Activated CD4-positive, CD25-positive, alpha-beta regulatory T cell treated with anti-CD3 and anti-CD28 coated beads, Interleukin-2, amount 50 U/mL, for 24 hours (primary cell): ENCODE results near the gene NDRG3.
A peak's percentile ranks its signal among the peaks of the same experiment; 100 is the strongest.
"Not testable (repeated sequence)": the region's sequence is repeated elsewhere in the genome, so short reads cannot be mapped to it uniquely, and the experiment has no call there.

Source experiments
- ATAC-seq, 2 donors: fragments of 150-1000 bp; cut with Tn5 transposase; one replicate each; pipeline ENCODE4 v1.10.0; 2021; ENCODE audit warnings: mild to moderate bottlenecking in 1 of 2, moderate library complexity in 1 of 2

NDRG3 gene

DNA sequence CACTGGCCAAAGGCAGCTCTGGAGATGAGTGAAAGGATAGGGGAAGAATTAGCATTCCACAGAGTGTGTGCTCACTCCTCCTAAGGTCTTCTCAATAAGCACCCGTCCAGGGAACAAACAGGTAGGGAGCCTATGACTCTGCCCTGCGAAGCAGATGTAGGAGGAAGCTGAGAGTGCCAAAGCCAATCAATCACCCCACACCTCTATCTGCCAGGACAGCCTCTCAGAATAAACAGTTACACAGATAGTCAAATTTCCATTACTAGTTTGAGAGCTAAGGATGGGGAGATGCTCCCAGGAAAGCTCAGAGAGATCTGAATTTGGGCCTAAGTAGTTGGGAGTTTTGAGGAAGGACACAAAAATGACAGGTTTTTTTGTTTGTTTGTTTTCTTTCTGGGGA is 59.4 kb downstream of the NDRG3 start:
- ATAC-seq: no peak

DNA sequence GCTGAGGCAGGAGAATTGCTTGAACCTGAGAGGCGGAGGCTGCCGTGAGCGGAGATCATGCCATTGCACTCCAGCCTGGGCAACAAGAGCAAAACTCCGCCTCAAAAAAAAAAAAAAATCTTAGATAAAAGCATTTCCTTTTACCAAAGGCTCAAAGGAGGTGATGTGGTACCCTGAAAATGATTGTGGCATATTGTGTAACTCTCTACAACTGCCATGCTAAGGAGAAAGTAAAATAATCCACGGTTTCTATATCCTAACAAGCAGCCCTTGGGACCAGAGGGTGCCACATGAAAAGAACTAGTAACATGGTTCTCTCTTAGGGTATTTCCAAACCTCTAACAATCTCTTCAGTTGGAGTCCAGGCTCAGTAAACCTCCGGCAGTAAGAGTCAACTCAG is 61.1 kb downstream of the NDRG3 start:
- no peak for ATAC-seq

DNA sequence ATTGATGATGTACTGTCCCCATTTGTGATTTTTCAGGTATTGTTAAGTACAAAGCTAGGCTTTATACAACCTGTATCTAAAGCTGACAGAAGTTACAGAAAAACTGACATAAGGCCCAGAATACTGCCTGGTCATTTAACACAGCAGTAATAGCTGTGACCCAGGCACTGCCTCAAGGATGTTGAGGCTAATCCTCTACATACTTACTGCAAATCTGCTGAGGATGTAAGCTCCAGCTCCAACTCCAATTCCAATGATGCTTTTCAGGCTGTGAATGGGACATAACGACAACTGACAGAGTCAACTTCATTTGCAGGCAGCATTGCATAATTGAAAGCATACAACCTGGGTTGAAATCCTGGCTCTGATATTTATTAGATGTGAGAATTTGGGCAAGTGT is 63.6 kb downstream of the NDRG3 start:
- no peak for ATAC-seq

DNA sequence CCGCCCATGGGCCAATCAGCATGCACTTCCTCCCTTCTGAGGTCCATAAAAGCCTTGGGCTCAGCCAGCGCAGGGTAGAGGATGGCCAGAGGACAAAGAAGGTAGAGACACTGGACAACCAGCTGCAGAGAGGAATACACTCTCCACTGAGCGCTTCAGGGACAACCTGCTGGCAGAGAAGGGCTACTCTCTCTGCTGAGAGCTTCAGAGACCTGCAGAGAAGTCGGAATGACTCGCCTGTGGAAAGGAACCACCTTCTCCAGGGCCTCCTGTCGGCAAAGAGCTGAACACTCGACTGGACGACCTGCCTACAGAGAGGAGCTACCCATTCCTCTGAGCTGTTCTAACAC is 68.5 kb downstream of the NDRG3 start:
- ATAC-seq: no peak

DNA sequence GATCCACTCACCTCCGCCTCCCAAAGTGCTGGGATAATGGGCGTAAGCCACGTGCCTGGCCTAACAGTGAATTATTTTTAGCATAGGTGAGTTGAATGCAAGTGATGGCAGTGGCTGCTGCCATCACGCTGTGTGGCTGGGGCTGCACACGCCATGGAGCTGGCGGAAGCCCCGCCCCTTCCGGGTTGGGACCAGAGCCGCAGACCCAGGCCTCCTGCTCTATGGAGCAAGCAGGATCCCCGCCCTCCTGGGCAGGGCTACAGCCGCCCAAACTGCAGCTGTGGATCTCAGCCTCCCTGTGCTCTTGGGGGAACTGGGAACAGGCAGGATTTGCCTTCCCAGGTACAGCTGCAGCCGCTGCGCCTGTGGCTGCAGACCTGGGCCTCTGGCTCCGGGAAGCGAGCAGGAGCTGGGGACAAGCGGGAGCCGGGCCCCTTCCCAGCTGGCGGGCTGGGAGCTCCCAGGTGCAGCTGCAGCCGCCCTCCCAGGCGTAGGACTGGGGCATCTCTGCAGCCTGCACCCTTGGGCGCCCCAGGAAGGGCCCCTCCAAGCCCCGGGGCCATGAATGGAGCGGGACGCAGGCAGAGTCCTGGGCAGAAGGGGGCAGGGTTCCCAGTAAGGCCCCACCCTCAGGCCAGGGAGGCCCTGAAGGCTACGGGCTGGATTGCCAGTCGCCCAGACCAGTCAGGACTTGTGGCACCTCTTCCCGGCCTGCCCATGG is 69.0 kb downstream of the NDRG3 start:
- ATAC-seq: no peak

DNA sequence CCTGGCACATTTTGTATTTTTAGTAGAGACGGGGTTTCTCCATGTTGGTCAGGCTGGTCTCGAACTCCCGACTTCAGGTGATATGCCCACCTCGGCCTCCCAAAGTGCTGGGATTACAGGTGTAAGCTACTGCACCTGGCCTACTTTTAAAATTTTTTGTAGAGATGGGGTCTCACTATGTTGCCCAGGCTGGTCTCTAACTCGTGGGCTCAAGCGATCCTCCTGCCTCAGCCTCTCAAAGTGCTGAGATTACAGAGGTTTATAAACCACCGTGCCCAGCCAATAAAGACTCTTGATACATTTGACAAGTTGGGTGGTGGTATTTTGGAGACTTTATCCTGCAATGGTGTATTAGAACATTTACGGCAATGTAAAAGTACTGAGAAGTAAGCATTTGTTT is 70.3 kb downstream of the NDRG3 start:
- not testable (repeated sequence) for ATAC-seq

DNA sequence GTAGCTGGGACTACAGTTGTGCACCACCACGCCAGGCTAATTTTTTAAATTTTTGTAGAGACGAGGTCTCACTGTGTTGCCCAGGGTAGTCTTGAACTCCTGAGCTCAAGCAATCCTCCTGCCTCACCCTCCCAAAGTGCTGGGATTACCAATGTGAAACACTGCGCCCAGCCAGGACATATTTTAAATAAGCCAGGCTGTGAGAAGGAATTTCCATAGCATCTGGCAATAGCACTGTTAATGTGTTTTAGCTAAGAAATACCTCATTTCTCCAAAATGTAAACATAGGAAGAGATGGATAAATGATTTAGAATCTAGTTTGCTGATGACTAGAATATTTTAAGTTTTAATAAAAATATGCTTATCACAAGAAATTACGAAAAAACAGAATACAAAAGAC is 72.9 kb downstream of the NDRG3 start:
- ATAC-seq: no peak

DNA sequence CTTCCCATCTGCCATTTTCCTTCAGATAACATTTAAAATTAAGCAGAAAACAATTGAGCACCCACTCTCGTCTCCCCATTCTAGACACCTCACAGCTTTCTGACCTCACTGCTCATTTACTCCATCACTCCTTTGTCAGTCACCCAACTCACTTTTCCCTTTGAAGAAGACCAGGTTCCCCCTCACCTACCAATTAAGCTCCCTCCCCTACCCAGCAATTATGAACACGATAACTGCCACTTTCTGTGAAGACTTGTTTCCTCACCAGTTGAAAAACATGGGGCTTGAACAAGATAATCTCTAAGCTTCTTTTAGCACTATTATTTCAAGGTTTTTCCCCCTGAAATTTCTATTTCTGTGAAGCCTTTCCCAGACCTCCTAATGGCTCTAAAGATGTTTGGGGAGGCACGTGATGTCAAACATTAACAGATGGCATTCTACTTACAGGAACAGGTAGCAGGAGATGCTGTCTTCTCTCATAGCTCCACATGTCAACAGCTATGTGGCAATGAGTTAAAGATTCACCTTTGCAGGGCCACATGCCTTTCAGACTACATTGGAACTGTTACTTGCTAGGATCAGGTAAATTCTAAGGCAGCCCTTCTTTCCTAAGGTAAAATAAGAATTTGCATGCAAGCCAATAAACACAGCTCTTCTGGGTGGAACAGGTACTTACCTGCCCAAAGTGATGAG is 75.1 kb downstream of the NDRG3 start:
- no peak for ATAC-seq

DNA sequence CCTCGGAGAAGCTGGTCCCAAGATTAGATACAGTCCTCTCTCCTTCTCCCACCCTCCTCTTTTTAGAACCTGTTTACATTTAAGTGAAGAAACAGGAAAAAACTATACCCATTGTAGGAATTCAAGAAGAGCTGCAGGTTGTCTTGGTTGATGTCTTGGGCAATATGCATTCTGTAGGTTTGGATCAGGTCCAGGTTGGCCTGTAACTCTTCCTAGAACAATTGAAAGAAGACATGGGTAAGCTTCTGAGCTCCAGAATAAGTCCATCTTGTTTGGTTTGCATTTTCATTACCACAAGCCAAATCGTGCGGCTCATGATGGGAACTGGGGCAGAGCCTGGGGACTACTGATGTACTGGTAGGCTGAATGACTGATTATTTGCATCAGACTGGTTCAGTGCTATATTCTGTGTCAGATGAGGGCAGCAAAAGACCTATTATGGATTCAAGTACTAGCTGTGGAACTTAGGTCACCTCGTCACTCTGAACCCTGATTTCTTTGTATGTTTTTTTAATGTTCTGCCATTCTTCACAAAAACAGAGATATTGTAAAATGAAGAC is 79.6 kb downstream of the NDRG3 start:
- no peak for ATAC-seq

DNA sequence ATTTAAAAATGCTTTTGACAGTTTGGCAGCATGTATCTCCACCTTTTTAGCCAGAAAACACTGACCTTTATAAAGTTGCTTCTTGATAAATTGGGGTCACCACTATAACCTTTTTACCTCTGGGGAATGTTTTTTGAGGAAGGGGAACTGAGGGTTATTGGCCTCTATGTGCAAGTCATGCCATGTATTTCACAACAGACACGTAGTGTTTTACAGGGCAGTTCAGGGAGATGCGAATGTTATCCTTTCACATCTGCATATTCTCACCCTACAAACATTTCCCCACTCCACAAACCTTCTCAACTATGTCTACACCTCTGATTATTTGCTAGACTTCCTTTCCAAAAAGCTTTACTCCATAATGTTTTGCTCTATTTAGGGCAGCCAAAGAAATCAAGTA is 82.9 kb downstream of the NDRG3 start:
- no peak for ATAC-seq

DNA sequence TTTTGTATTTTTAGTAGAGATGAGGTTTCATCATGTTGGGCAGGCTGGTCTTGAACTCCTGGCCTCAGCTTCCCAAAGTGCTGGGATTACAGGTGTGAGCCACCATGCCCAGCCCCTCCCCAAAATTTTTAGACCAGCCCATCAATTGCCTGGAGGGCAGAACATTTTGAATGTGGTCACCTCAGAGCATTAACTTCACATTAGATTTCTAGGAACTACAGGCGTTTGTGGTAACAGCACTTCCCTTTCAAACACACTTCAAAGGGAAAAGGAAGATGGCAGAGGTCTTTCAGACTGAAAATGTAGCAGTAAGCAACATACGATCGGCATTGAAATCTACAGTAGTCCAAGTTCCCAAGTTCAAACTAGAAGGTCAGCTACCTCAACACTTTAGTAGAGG is 87.6 kb downstream of the NDRG3 start:
- peak in 1 of 2 donors; percentile 28 for ATAC-seq

DNA sequence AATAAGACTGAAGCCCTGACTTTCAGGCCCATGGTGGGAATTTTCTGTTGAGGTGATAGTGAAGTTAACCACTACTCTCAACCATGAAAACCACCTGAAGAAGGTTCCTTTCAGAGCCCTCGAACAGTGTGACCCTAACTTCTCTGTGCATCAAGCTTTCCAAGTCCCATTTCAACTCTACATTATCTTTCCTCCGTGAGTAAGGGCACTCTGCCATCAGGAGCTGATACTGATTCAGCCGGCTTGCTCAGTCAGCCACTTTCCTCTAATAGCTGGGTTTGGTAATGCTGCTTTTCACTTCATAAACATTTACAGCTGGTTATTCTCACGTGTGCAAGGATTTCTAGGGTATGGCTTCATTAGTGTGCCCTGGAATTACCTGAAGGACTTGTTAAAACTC is 89.2 kb downstream of the NDRG3 start:
- ATAC-seq: no peak

DNA sequence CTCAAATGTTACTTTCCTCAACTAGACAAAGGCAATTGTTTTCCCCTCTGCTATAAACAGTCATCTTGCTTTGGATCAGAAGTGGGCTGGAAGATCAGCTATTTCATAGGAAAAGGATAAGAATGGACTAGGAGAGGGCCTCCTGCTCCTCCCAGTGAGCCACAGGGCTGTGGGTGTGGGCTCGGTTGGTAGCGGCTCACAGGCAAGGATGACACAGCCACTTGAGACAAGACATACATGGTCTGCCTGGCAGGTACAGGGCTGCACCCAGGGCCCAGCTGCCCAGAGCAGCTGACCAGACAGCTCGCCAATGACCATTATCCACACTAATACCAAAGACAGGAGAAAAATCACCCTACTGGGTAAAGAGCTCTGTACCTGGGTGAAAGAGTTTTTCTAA is 90.9 kb downstream of the NDRG3 start:
- ATAC-seq: no peak

DNA sequence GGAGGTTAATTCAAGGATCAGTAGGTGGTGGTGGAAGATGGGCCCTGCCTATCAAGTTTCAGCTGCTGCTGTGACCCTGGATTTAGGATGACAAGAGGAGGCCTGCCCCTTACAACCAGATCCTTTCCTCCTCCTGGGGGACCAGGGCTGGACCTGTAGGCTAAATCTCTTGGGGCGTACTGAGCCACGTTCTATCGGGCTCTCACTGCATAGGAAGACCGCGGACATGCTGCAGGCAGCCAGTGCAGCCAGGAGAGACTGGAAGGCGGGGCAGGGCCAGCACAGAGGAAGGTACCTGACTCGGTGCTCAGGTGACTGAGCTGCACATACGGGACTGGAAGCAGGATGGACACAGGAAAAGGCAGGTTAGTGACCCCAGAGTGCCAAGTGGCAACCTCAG is 91.4 kb downstream of the NDRG3 start:
- no peak for ATAC-seq

DNA sequence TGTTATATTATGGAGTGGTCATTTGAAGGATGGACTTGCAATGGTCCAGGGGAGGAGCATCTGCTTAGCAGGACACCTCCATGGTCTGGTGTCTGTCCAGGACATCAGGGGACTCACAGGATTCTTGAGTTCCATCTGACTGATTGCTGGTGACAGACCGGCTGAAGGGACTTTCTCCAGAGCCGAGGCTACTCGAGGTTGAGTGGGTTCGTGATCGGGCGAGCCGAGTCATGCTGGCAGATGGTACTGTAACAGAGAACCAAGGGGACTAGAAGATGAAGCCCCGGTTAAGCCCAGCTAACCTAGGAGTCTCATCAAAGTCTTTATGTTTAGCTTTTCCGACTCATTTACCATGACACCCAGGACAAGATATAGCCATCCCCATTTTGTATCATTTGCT is 92.4 kb downstream of the NDRG3 start:
- ATAC-seq: no peak

DNA sequence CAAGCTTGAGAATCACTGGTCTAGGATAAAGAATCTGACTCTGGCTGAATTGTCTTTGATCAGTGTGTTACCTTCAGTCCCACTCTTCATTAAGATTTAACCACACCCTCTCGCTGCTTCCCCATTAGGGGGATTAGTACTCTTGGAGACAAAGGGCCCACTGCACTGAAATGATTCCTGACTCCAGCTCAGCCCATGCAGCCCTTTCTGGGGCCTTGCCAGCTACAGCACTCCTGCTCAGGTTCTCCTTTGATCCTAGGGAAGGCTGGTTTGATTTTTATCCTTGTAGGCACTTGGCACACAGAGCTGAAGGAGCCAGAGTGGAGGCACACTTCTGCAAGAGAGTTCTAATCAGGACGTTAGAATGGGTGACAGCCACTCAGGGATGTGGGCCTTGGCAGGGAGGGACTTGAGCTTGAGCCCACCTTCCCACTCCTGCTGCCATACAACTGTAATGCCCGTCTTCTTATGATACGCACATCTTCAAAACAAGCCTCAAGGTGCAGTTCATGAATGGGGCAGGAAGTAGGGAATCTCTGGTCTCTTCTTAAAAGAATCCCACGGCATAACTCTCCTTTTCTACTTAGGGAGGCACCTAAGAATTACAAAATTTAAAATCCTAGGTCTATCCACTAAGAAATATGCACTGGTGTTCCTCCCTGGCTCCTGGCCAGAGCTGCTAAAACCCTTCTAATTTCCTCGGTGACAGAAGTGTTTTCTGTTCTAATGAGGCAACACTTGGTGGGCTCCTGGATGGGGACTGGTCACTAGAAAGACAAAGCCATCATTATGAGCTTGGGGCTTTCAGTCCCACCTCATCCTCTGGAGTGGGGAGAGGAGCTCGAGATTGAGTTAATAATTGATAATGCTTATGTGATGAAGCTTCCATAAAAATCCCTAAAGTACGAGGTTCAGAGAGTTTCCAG is 98.4 kb downstream of the NDRG3 start:
- ATAC-seq: no peak

DNA sequence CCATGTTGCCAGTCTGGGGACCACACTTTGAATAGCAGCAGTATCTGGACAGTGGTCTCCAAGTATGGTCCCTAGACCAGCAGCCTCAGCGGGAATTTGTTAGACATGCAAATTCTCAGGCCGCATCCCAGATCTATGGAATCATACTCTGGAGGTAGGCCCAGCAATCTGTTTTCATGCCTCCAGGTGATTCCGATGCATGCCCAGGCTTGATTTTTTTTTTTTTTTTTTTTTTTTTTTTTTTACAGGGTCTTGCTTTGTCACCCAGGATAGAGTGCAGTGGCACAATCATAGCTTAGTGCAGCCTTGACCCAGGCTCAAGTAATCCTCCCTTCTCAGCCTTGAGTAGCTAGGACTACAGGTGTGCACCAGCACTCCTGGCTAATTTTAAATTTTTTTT is 99.2 kb downstream of the NDRG3 start:
- ATAC-seq: no peak

DNA sequence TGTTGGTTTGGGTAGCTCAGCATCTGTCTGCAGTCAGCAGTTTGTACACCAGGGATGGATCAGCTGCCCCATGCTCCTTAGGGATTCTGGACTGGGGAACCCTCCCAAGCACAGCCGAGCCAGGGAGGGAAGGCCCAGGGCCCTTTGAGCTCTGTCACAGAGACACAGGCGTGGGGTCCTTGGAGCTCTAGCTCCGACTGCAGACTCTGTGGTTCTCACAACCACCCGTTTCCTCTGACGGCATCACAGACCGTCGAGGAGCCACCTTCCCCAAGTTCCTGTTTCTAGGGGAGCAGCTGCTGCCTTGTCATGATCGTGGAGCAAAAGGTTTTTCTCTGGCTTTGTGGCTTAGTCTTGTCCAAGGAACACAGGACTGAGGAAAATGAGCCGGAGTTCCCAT is 99.9 kb downstream of the NDRG3 start, which contains the start of gene SLA2:
Gene SLA2 (minus strand): TSS at position 199 of the 400 bp plus-strand sequence. CDS start 4,861 bp downstream, outside the sequence.
- peak; percentile 59 to 66 for ATAC-seq

DNA sequence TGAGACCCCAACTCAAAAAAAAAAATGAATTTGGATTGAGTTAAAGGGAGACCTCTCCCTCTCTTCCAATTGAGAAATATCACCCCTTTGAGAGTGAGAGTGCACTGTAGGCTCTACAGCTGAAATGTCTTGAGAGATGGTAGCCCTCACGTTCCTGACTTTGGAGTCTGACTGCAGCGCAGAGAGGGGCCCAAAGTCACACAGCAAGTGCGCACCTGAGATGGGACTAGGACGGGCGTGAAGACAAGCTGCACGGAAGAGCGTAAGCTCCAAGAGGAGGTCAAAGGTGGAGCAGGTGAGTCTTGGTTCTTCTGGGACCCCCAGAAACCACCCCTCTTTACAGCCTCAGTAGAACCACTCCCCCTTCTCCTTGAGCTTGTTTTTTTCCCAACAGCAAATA is 100.5 kb downstream of the NDRG3 start:
- ATAC-seq: no peak

DNA sequence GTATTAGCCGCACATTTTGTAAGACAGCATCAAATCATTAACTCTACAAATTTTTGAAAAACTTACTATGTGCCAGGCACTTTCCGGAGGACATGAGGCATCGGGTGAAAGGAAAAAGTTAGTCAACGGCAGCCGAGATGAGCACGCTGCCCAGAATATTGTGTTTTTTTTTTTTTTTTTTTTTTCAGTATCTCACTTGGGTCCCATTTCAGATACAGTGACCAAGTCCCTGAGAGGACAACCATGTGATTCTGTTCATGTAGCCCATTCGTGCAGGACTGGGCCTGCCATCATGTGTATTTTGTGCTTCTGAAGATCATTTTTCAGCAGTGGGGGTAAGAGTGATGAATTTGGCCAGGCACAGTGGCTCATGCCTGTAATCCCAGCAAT is 101.2 kb downstream of the NDRG3 start:
- ATAC-seq: peak; percentile 55 to 62

DNA sequence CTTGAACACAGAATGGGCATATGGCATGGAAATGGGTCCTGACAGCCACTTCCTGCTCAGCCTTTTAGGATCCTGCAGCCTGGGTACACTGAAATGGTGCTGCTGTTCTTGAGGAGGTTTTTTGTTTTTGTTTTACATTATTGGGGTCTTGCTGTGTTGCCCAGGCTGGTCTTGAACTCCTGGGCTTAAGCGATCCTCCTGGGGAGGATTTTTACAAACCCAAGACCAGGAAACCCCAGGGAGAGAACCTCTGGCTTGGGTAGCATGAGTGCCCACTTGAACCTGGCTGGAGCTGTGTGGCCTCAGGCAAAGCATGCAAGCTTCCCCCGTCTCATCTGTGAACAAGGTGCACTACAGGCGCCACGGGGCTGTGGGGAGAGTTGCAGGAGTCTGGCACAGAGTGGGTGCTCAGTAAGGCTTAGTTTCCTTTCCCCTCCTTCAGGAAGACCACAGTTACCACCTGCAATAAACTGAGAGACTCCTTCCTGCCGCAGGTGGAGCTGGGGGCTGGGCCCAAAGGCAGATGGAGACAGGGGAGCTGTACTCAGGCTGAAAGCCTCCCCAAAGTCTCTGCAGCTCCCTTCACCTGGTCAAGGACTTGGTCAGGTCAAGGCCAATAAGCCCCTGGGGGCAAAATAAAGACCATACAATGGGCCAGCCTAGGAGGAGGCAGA is 101.7 kb downstream of the NDRG3 start:
- peak; percentile 75 for ATAC-seq

DNA sequence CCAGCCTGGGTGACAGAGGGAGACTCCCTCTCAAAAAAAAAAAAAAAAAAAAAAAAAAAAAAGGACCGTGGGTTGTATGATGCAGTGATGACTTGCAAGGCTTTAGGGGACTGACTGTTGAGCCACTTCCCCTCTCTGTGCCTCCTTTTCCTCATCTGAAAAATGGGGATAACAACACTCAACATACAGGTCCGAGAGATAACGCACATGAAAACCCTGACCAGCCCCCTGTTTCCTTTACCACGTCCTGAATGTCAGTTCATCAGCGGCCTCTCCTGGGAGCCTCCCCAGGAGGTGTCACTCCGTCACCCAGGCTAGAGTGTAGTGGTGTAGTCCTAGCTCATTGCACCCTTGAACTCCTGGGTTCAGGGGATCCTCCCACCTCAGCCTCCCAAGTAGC is 103.8 kb downstream of the NDRG3 start:
- no peak for ATAC-seq

DNA sequence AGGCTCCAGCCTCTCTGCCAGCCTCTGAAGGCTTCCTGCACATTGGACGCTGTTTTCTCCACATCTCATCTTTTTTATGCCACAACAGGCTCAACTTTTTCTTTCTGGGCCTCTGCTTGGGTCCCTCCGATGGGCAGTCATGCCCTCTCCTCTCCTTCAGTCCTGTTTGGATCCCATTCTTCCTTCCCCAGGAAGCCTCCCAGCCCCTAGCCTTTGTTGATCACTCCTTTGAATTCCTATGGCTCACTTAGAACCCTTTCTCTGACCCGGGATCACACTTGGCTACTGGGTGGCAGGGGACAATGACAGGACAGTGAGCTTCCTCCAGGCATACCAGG is 104.4 kb downstream of the NDRG3 start:
- ATAC-seq: no peak
